ENCODE data around the gene SRMS. TPM values are rescaled to one million over a fixed set of nuclear protein-coding genes. Genes with fewer than 3 reads are reported as not detected.

Gene SRMS
- total RNA-seq, 1 experiment from 2014 or later = 3.2 TPM

DNA sequence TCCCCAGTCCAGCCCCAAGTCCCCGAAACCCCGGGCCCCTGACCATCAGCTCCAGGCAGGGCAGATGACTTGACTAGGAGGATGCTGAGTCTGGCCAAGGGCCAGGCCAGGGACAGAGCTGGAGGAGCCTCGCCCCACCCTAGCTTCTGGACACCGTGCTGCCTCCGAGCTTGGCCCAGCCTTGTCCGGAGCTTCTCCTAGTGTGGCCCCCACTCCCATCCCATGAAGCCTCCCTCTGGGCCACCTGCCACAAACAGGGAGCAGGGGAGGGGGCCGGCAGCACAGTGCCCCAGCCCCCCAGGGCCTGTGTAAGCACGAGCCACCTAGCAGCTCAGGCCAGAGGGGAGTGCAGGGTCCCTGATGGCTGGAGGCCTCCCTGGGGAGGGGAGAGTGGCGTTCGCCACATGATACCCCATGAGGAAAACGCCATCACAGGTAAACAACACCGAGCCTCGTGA is 54.0 kb downstream of the SRMS start:
- ChIA-PET CTCF (no interaction called here), RAD21 (ENCODE audit: low non-redundant PET in 1 of 2, low total read pairs in 2 of 2, uncharacterized antibody in 2 of 2, unreplicated experiment in 2 of 2) (no interaction called here), POLR2A (no interaction called here)
- peaks cover 50% of the 10 kb centered on the region for H3K79me2 ChIP-seq (ENCODE audit: insufficient read depth, low read length)
- H3K36me3 ChIP-seq (ENCODE audit: control insufficient read depth in 1 of 2, insufficient read depth in 2 of 2, low read length in 2 of 2) = peaks cover 44 to 78% of the 10 kb centered on the region in 2 experiments
- intact Hi-C loops (cut with micrococcal nuclease) = no loop called here
- DNase-seq (ENCODE audit: low read depth, low spot score) = no peak
- peaks cover 11 to 21% of the 10 kb centered on the region in 2 experiments; a peak in 3 of 4 replicates for H3K4me1 ChIP-seq (ENCODE audit: control insufficient read depth in 1 of 2, insufficient read depth in 2 of 2, low read length in 2 of 2)
- no peak overlapping the region for H3K4me3 ChIP-seq (replicated peaks in 1 of 2; ENCODE audit: low read depth in 1 of 2, low read length in 2 of 2)
- BruUV-seq (replicated peaks) = no TSS peak
- H4K20me1 ChIP-seq (ENCODE audit: insufficient read depth) = no peaks in the 10 kb centered on the region
- no peak overlapping the region for H2AFZ ChIP-seq (ENCODE audit: low read depth, low read length, poor library complexity, severe bottlenecking)
- no peak overlapping the region for H3K27ac ChIP-seq (ENCODE audit: low read depth, low read length)
- no peaks in the 10 kb centered on the region for H3K9me2 ChIP-seq (ENCODE audit: insufficient read depth)
- no peak for ATAC-seq
- H3K4me2 ChIP-seq (ENCODE audit: low read length) = no peak overlapping the region
- no peaks in the 10 kb centered on the region for H3K27me3 ChIP-seq (ENCODE audit: insufficient read depth, low read length)
- TF ChIP-seq, protein P1, sequence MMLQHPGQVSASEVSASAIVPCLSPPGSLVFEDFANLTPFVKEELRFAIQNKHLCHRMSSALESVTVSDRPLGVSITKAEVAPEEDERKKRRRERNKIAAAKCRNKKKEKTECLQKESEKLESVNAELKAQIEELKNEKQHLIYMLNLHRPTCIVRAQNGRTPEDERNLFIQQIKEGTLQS (IDR thresholded peaks at IDR 0.05) = no peak
- no peak for TF ChIP-seq YY1 (IDR thresholded peaks at IDR 0.05; ENCODE audit: extremely low read depth, insufficient replicate concordance, low read depth, low read length)
- TF ChIP-seq ZNF274 (IDR thresholded peaks at IDR 0.05; ENCODE audit: low read depth, low read length) = no peak
- TF ChIP-seq CBX3 (IDR thresholded peaks at IDR 0.05; ENCODE audit: low read depth) = no peak
- no peak for TF ChIP-seq FOSL1 (IDR thresholded peaks at IDR 0.05; ENCODE audit: low read depth)
- TF ChIP-seq TCF7L2 (IDR thresholded peaks at IDR 0.05; ENCODE audit: borderline replicate concordance, extremely low read depth, insufficient read depth, insufficient read length) = no peak
- TF ChIP-seq, protein P2, sequence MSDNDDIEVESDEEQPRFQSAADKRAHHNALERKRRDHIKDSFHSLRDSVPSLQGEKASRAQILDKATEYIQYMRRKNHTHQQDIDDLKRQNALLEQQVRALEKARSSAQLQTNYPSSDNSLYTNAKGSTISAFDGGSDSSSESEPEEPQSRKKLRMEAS (IDR thresholded peaks at IDR 0.05) = no peak
- no peak for TF ChIP-seq POLR2A (IDR thresholded peaks at IDR 0.05; ENCODE audit: borderline replicate concordance, extremely low read depth, insufficient read depth, insufficient read length)
- TF ChIP-seq SIN3A (IDR thresholded peaks at IDR 0.05; ENCODE audit: low read depth) = no peak
- TF ChIP-seq EGR1 (IDR thresholded peaks at IDR 0.05; ENCODE audit: low read depth) = no peak
- TF ChIP-seq RAD21 (IDR thresholded peaks at IDR 0.05; ENCODE audit: low read depth) = no peak
- no peak for TF ChIP-seq SP1 (IDR thresholded peaks at IDR 0.05; ENCODE audit: low read depth)
- no peak for TF ChIP-seq POLR2AphosphoS5 (IDR thresholded peaks at IDR 0.05; ENCODE audit: low read depth, low read length)
- no peak for TF ChIP-seq SRF (IDR thresholded peaks at IDR 0.05; ENCODE audit: low read depth)
- TF ChIP-seq ZFX (IDR thresholded peaks at IDR 0.05) = no peak
- no peak for TF ChIP-seq EZH2phosphoT487 (IDR thresholded peaks at IDR 0.05; ENCODE audit: borderline replicate concordance)
- no peak for TF ChIP-seq JUND (IDR thresholded peaks at IDR 0.05)
- no peak overlapping the region for H3K9ac ChIP-seq (ENCODE audit: low read length)
- no peaks in the 10 kb centered on the region for H3K9me3 ChIP-seq (ENCODE audit: control insufficient read depth in 1 of 2, insufficient read depth in 1 of 2, low read depth in 1 of 2, low read length in 2 of 2)
